ENCODE data around the gene CHSY1.
"Not testable (repeated sequence)": the region's sequence is repeated elsewhere in the genome, so short reads cannot be mapped to it uniquely, and the experiment has no call there.

CHSY1 gene

DNA sequence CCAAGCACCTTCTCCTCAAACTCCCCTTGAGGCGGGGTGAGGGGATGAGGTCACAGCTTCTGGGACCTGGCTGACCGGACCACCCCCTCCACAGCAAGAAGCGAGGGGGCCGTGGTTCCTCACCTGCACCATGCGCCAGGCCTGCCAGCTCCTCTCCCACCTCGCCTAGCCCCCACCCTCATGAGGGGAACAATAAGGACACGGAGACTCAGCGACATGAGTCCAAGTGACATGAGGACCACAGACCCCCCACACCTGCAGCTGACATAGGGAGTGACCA, 118.7 kb downstream of the CHSY1 start:
- DNase-seq, result no peak

GRCh38 chr15:101132390-101133180, 119.3 kb downstream of the CHSY1 start:
- DNase-seq, result no peak

DNA sequence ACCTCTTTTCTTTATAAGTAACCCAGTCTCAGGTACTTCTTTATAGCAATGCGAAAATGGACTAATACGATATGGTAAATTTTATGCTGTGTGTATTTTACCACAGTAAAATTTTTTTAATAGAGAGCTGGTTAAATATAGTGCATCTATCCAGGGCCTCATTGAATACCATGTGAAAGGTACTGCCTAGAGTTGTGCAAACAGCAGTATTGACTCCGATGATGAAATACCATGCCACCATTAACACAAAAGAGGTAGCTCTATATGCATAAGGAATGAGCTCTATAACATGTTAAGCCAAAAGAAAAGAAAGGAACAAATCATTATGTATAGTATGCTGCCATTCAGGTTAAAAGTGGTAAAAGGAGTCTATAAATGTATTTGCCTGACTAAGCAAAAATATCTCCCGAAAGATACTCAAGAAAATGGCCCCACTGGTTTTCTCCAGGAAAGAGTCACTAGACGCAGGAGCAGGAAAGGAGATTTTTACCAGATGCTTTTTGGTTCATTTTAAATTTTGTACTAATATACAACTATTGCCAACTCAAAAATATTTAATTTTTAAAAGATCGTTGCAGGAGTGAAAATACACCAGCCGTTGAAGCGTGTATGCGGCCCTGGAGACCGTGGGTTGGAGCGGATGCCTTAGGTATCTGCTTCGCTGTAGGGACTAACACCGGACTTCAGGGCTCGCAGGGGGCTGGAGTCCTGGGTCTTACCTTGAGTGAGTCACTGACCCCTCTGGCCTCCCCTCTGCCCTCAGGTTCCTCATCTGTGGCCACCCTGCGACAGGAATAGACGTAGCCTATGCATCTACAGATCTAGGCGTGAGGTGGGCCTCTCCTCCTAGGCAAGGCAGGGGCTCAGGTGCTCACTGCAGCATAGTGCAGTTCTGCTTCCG, 120.1 kb downstream of the CHSY1 start:
- no peak for DNase-seq

GRCh38 chr15:101129851-101130380, 121.9 kb downstream of the CHSY1 start:
- peak; percentile 69 for DNase-seq

DNA sequence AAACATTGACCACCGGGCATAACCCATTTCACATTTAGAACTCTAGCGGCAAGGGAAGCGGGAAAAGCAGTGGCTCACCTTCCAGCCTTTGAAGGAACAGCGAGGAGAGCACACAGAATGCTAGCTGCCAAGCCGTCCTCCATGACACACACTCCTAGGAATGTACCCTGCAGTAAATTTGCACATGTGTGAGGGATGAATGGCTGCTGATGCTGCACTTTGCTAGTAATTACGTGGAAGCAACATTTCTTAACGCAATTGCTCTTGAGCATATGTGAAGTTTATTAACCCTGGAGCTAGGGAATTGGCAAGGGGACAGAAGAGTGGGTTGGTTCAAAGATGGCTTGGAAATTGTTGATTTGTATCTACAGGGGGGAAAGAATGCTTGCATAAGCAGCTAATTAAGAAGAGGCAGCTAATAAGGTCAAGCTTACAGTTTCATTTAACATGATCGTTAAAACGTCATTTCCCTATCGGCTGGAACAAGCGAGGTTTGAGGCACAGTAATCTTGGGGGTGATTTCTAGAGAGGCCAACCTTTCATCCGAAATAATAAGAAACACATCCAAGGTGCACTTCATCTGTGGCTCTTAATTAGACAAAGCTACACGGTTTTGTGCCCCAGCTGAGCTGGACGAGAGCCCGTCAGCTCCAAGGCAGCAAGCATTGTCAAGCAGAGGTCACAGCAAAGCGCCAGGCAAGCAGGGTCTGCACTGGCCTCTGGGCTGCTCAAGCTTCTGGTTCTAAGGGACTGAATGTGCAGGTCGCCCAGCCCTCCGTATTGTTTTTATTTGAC, 123.4 kb downstream of the CHSY1 start:
- no peak for DNase-seq

- peak; percentile 72 for DNase-seq
These were observed 124.3 kb downstream of the CHSY1 start for GRCh38 chr15:101127506-101128076.

DNA sequence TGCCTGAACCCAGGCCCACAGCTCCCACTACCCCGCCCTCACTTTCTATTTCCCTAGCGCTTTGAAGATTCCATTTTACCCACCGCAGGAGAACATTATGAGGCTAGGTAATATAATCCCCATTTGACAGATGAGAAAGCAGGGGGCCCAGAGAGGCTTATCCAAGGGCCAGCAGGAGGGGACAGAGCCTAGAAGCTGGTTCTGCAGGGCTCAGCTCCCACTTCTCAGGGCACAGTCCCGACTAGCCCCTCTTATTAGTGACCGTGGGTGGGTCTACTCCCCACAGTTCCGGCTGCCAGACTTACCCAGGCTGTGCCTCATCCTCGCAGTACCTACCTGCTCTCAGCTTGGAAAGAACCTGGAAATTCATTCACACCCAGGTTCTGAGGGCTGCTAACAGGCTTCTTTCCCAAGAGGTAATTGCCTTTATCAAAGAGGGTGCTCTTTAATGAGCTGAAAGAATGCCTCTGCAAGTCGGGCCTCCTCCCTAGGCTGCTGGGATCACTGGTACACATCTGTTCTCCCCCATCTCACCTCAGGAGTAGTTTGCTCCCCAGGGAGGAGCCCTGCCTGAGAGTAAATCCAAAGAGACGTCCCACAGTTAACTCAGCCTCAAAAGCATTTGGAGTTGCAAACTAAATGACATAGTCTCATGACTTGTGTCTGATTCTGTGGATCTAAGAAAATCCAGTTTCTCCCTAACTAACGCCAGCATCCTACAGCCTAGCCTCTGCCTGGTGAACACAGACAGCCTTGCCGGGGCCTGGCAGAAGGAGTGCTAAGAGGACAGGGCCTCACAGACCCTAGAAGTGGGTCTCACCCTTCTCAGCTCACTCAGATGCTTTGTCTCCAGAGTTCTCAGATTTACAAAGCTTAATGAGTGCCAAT, 125.0 kb downstream of the CHSY1 start:
- no peak for DNase-seq

GRCh38 chr15:101125881-101126428, 125.9 kb downstream of the CHSY1 start:
- not testable (repeated sequence) for DNase-seq
